Vagina (tissue), 2 donors: Measurements from ENCODE around the gene RAB6A. TPM values are rescaled to one million over a fixed set of nuclear protein-coding genes. Genes with fewer than 3 reads are reported as not detected.
"Not testable (repeated sequence)": the region's sequence is repeated elsewhere in the genome, so short reads cannot be mapped to it uniquely, and the experiment has no call there.

ENCODE experiments used
- DNase-seq, 2 donors: peaks; one replicate each; pipeline ENCODE4 v3.0.0-alpha.2; 2017; ENCODE audit errors: extremely low spot score in 2 of 2
- H3K27ac ChIP-seq: fragments of 200-600 bp; sonication (generic); one replicate; pipeline ENCODE4 v1.5.1; 2019
- H3K27me3 ChIP-seq: fragments of 200-600 bp; sonication (generic); one replicate; pipeline ENCODE4 v1.5.1; 2019
- H3K36me3 ChIP-seq, 2 donors: fragments of 200-600 bp; sonication (generic); one replicate each; pipeline ENCODE4 v1.5.1; 2017 to 2019
- H3K4me1 ChIP-seq: fragments of 200-600 bp; sonication (generic); one replicate; pipeline ENCODE4 v1.5.1; 2019
- H3K4me3 ChIP-seq, 2 donors: fragments of 200-600 bp; sonication (generic); 1 replicate in 1 of 2; 2 replicates in 1 of 2; pipeline ENCODE4 v1.5.1; 2016 to 2019
- H3K9me3 ChIP-seq: fragments of 200-600 bp; sonication (generic); one replicate; pipeline ENCODE4 v1.5.1; 2019
- CTCF ChIP-seq, 3 experiments: fragments of 450-650 bp in 2 of 3; fragments of 200-600 bp in 1 of 3; sonication (generic) in 1 of 3; IDR thresholded peaks; one replicate each; pipeline ENCODE4 v1.5.1; 2017 to 2019; ENCODE audit warnings: antibody characterized with exemption in 3 of 3, mild to moderate bottlenecking in 2 of 3, moderate library complexity in 2 of 3
- POLR2A ChIP-seq, 2 donors: fragments of 450-650 bp; IDR thresholded peaks; one replicate each; pipeline ENCODE4 v1.6.1; 2017; ENCODE audit warnings: antibody characterized with exemption in 2 of 2, mild to moderate bottlenecking in 2 of 2, moderate library complexity in 2 of 2
- POLR2AphosphoS5 ChIP-seq, 2 donors: sonication (generic); formaldehyde crosslinking; IDR thresholded peaks; one replicate each; pipeline ENCODE4 v1.9.0; 2017; ENCODE audit warnings: antibody characterized with exemption in 2 of 2, mild to moderate bottlenecking in 2 of 2, low read depth in 1 of 2; ENCODE audit not compliant: insufficient read depth in 1 of 2
- intact Hi-C: fragments of 100-400 bp; cut with DNase I; formaldehyde crosslinking; loops from one replicate; pipeline ENCODE4 v1.15.1; 2023
- total RNA-seq: library from RNA; depleted of rRNA; stranded (reverse); fragments of >200 nt; gene quantifications from one replicate; pipeline ENCODE4 v1.2.3, GENCODE V29; 2016

The RAB6A gene
- total RNA-seq, 1 donor from 2014 or later = 148 TPM

- TF ChIP-seq CTCF (IDR thresholded peaks at IDR 0.05) = no peak
- peak; percentile 80 to 90 for TF ChIP-seq POLR2AphosphoS5 (IDR thresholded peaks at IDR 0.05; ENCODE audit: insufficient read depth in 1 of 2, low read depth in 1 of 2)
- Histone ChIP-seq H3K27me3 (no peaks in the 10 kb centered on the region), H3K27ac (peak within 1 kb of the TSS; percentile 80), H3K36me3 (no peaks in the 10 kb centered on the region), H3K4me1 (peaks cover 18% of the 10 kb centered on the region), H3K4me3 (peak within 1 kb of the TSS; percentile 68 to 70), H3K9me3 (no peaks in the 10 kb centered on the region)
- DNase-seq = peak in 1 of 2 donors; percentile 90
- intact Hi-C loops = no loop called here
These were observed 27.0 kb upstream of the RAB6A start, which contains the start of gene MRPL48 for GRCh38 chr11:73787643-73788558. MRPL48 (plus strand) TSS chr11:73787874; CDS start chr11:73787972, 98 bp downstream.

DNA sequence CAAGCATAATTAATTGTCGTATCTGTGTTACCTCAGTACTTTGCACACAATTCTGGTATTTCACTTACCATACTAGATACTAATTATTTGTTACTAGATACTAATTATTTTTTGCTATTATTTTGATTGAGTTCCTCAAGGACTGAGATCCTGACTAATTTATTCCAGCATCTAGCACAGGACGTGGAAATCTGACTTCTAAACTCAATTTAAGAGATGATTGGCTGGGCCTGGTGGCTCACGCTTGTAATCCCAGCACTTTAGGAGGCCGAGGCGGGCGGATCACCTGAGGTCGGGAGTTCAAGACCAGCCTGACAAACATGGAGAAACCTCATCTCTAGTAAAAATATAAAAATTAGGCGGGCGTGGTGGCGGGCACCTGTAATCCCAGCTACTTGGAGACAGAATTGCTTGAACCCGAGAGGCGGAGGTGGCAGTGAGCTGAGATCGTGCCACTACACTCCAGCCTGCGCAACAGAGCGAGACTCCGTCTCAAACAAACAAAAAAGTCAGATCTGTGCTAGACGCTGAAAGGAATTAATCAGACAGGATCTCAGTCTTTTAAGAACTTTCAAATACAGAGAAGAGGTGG lies 26.3 kb upstream of the RAB6A start:
- no peaks in the 10 kb centered on the region for H3K27me3 ChIP-seq
- H3K27ac ChIP-seq = peak overlapping the region; percentile 80
- no peaks in the 10 kb centered on the region for H3K9me3 ChIP-seq
- no peaks in the 10 kb centered on the region for H3K36me3 ChIP-seq
- H3K4me1 ChIP-seq = peaks cover 18% of the 10 kb centered on the region
- DNase-seq = no peak
- no peak for TF ChIP-seq CTCF (IDR thresholded peaks at IDR 0.05)
- TF ChIP-seq POLR2A (IDR thresholded peaks at IDR 0.05) = no peak
- TF ChIP-seq POLR2AphosphoS5 (IDR thresholded peaks at IDR 0.05; ENCODE audit: insufficient read depth in 1 of 2, low read depth in 1 of 2) = no peak
- intact Hi-C loops = no loop called here
- H3K4me3 ChIP-seq = peak overlapping the region; percentile 68 to 70

- H3K36me3 ChIP-seq, H3K4me3 ChIP-seq, H3K27me3 ChIP-seq, H3K27ac ChIP-seq, intact Hi-C loops, DNase-seq, H3K9me3 ChIP-seq: not testable (repeated sequence)
- peaks cover 18% of the 10 kb centered on the region for H3K4me1 ChIP-seq
These were observed 24.6 kb upstream of the RAB6A start for GRCh38 chr11:73785467-73785866.

GRCh38 chr11:73784734-73785133 lies 23.9 kb upstream of the RAB6A start:
- intact Hi-C loops = no loop called here
- no peak for TF ChIP-seq CTCF (IDR thresholded peaks at IDR 0.05)
- no peak for TF ChIP-seq POLR2A (IDR thresholded peaks at IDR 0.05)
- no peak for TF ChIP-seq POLR2AphosphoS5 (IDR thresholded peaks at IDR 0.05; ENCODE audit: insufficient read depth in 1 of 2, low read depth in 1 of 2)
- Histone ChIP-seq H3K36me3 (no peaks in the 10 kb centered on the region), H3K27me3 (no peaks in the 10 kb centered on the region), H3K4me1 (peaks cover 18% of the 10 kb centered on the region), H3K27ac (no peak overlapping the region), H3K9me3 (no peaks in the 10 kb centered on the region), H3K4me3 (no peak overlapping the region)
- no peak for DNase-seq

DNA sequence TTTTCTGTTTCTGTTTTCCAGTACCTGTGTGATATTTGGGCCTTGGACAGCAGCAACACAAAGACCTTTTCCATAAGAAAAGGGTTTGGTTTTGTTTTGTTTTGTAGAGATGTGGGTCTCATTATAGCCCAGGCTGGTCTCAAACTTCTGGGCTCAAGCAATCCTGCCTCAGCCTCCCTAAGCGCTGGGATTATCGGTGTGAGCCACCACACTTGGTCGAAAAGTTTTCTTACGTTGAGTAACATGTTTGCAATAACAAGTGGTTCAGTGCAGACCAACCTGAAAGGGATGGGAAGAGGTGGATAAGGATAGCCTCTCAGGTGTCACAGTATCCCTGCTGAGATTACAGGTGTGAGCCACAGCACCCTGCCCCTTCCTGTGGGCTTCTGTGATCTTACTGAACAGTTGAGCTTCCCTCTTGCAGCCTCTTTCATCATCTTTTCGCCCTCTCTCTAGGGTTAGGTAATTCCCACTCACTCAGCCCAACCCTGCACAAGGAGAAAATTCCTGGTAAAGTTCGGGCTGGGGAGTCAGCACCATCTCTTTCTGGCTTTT lies 23.3 kb upstream of the RAB6A start:
- Histone ChIP-seq H3K4me1 (peaks cover 15% of the 10 kb centered on the region), H3K9me3 (no peaks in the 10 kb centered on the region), H3K36me3 (no peaks in the 10 kb centered on the region), H3K27me3 (no peaks in the 10 kb centered on the region), H3K27ac (no peak overlapping the region), H3K4me3 (no peak overlapping the region)
- DNase-seq = no peak
- intact Hi-C loops = no loop called here
- no peak for TF ChIP-seq POLR2AphosphoS5 (IDR thresholded peaks at IDR 0.05; ENCODE audit: insufficient read depth in 1 of 2, low read depth in 1 of 2)
